Astrocyte of the cerebellum (primary cell): Measurements from ENCODE around the gene MAPKBP1.

Experiments used
- DNase-seq: peaks from one replicate; pipeline ENCODE4 v3.0.0-alpha.2; 2011; ENCODE audit warnings: low read depth
- H3K4me3 ChIP-seq: 2 replicates; pipeline ENCODE4 v1.5.1; 2011; ENCODE audit warnings: mild to moderate bottlenecking, low read depth, low read length, moderate library complexity
- CTCF ChIP-seq: IDR thresholded peaks from 2 replicates; pipeline ENCODE4 v1.5.1; 2012; ENCODE audit warnings: low read length, low read depth, moderate library complexity, mild to moderate bottlenecking; ENCODE audit errors: missing control alignments
- in situ Hi-C: cut with HindIII; loops from 2 replicates; pipeline ENCODE4 v1.10.0; 2017; ENCODE audit warnings: low sequenced_read_pairs

MAPKBP1 gene

GRCh38 chr15:41860049-41860828, 86.0 kb downstream of the MAPKBP1 start:
- no peak overlapping the region for H3K4me3 ChIP-seq
- DNase-seq = no peak
- no peak for TF ChIP-seq CTCF
- in situ Hi-C loops = no loop called here

GRCh38 chr15:41861736-41862356, 87.6 kb downstream of the MAPKBP1 start:
- no peak for DNase-seq
- TF ChIP-seq CTCF = no peak
- H3K4me3 ChIP-seq = no peak overlapping the region
- in situ Hi-C loops = no loop called here

- no peak for TF ChIP-seq CTCF
- no peak overlapping the region for H3K4me3 ChIP-seq
- in situ Hi-C loops = no loop called here
- no peak for DNase-seq
Measured at GRCh38 chr15:41862515-41863116, 88.3 kb downstream of the MAPKBP1 start.

- TF ChIP-seq CTCF = no peak
- in situ Hi-C loops = no loop called here
- no peak for DNase-seq
- no peak overlapping the region for H3K4me3 ChIP-seq
Measured at GRCh38 chr15:41865490-41866055, 91.3 kb downstream of the MAPKBP1 start.

GRCh38 chr15:41866263-41866703, 92.0 kb downstream of the MAPKBP1 start:
- no peak for DNase-seq
- H3K4me3 ChIP-seq = no peak overlapping the region
- in situ Hi-C loops = no loop called here
- no peak for TF ChIP-seq CTCF

- H3K4me3 ChIP-seq = no peak overlapping the region
- DNase-seq = no peak
- in situ Hi-C loops = no loop called here
- TF ChIP-seq CTCF = no peak
Measured at GRCh38 chr15:41866872-41867579, 92.7 kb downstream of the MAPKBP1 start.
